ENCODE measurements around the gene GLIPR1L2.
"Not testable (repeated sequence)": the region's sequence is repeated elsewhere in the genome, so short reads cannot be mapped to it uniquely, and the experiment has no call there.

GLIPR1L2 gene

GRCh38 chr12:75390899-75391538, at the start of gene GLIPR1L2:
GLIPR1L2 (plus strand) TSS chr12:75391089; CDS start chr12:75391117, 28 bp downstream.
- DNase-seq = peak; percentile 24

DNA sequence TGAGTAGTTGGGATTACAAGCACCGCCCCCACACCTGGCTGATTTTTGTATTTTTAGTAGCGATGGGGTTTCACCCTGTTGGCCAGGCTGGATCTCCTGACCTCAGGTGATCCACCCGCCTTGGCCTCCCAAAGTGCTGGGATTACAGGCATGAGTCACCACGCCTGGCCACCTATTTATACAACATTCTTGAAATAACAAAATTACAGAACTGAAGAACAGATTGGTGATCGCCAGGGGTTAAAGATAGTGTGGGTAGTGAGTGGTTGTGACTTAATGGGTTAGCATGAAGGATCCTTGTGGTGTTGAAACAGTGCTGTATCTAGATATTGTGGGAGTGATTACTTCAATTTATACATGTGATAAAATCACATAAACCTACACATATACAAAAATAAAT, 49.0 kb upstream of the GLIPR1L2 start:
- DNase-seq = no peak

DNA sequence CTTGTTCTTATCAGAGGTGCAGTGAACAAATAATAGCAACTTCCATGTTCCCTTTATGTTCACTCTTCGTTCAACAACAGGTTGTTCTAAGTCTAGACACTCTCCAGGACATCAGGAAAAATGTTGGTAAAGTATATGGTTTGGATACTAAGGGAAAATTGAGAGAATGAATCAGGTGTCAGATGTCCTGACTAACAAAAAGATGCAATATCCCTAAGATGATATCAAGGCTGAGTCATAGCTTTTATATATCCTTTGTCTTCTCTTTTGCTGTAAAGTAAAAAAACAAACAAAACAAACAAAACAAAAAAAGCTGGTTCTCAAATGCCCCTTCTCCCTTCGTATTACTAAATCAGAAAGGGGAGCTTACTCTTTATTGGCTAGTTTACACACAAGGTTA, 45.4 kb upstream of the GLIPR1L2 start:
- DNase-seq = no peak

- DNase-seq = not testable (repeated sequence)
Measured at GRCh38 chr12:75346215-75346614, 44.7 kb upstream of the GLIPR1L2 start.

GRCh38 chr12:75349946-75350345, 40.9 kb upstream of the GLIPR1L2 start:
- DNase-seq = no peak

DNA sequence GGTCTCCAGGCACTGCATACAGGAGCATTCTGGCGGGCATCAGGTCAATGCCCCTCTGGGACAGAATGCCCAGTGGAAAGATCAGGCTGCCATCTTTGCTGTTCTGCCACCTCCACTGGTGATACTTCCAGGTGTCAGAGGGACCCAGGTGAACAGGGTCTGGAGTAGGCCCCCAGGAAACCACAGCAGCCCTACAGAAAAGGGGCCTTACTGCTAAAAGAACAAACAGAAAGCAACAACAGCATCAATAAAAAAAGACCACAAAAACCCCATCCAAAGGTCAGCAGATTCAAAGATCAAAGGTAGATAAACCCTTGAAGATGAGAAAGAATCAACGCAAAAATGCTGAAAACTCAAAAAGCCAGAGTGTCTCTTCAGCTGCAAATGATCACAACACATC, 40.5 kb upstream of the GLIPR1L2 start:
- DNase-seq = no peak

- no peak for DNase-seq
Measured at GRCh38 chr12:75354011-75354410, 36.9 kb upstream of the GLIPR1L2 start.

DNA sequence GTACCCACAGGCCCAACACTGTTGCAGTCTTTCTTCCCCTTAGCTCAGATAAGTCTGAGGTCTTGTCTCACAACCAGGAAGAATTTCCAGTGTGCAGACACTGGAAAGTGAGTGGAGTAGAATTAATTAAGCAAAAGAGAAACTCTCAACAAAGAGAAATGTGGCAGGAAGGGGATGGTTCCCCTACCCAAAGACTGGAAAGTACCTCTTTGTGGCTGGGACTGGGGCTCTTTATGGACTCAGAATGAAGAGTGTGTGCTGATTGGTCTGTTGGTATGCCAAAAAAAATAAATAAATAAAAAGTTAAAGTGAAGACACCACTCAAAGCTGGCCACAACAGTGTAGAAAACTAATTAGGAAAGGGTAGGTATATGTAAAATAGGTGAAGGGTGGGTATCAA, 30.0 kb upstream of the GLIPR1L2 start:
- DNase-seq = no peak

DNA sequence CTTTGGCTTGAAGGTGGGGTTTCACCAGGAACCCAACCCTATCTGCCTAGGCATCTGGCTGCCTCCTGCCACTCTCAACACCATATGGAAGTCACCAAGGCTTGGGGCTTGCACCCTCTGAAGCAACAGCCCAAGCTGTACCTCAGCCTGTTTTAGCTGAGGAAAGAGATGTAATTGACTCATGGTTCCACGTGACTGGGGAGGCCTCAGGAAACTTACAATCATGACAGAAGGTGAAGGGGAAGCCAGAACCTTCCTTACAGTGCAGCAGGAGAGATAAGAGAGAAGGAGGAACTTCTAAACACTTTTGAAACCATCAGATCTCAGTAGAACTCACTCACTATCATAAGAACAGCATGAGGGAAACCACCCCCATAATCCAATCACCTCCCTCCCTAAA, 29.5 kb upstream of the GLIPR1L2 start:
- DNase-seq = no peak

- no peak for DNase-seq
Measured at GRCh38 chr12:75364919-75365318, 26.0 kb upstream of the GLIPR1L2 start.

DNA sequence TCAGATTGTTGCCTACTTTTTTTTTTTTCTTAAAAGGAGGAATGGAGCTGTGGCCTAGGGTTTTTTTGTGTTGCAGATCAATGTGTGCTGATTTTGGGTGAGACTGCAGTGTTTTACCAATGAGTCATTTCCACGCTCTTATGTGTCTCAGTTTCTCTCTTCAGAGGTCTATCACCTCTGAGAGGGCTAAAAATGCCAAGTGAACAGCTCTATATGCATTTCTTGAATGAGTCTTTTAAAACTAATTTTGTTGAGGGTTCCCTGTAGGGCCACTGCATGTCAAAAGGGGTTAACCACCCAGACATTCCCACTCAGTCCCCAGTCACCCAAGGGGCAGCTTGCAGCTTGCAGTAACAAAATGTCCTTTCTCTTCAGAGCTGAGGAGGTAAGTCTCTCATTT, 24.3 kb upstream of the GLIPR1L2 start:
- DNase-seq = no peak

DNA sequence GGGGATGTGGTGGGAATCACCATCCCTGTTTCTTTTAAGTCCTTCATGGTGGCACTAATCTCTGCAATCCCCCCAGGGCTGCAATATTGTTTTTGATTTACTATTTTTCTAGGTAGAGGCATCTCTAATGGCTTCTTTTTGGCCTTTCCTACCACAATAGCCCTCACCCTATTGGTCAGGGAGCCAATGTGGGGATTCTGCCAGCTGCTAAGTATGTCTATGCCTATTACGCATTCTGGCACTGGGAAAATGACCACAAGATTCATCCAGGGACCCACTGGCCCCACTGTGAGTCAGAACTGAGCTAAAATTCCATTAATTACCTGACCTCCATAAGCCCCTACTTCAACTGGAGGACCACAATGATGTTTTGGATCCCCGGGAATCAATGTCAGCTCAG, 15.9 kb upstream of the GLIPR1L2 start:
- no peak for DNase-seq

DNA sequence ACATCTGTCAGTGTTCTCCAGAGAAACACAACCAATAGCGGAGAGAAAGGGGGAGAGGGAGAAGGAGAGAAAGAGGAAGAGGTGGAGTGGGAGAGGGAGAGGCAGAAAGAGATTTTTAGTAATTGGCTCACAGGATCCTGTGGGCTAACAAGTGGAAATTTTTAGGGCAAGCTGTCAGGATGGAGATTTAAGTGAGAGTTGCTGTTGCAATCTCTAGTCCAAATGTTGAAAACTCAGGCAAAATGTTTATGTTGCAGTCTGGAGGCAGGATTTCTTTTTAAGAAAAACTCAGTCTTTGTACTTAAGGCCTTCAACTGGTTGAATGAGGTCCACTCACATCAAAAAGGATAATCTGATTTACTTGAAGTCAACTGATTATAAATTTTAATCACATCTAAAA, 12.5 kb upstream of the GLIPR1L2 start:
- DNase-seq = no peak

- DNase-seq = no peak
Measured at GRCh38 chr12:75389061-75389460, 1.8 kb upstream of the GLIPR1L2 start.

DNA sequence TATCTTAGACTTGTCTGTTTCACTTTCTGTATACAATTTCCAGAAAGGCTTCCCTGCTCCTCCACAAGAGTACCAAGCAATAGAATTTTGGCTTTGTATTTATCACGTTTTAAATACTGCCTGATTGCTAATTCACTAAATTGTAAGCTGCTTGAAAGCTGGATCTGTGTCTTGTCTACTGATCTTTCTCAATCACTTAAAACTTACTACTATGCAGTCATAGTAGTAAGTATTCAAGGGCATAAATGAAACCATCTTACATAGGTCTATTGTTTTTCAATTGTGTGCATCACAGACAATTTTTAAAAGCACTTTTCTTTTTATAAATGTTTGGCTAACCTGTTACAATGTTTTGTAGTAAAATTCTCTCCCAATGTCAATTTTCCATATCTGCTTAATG, 1.2 kb upstream of the GLIPR1L2 start:
- DNase-seq = no peak

DNA sequence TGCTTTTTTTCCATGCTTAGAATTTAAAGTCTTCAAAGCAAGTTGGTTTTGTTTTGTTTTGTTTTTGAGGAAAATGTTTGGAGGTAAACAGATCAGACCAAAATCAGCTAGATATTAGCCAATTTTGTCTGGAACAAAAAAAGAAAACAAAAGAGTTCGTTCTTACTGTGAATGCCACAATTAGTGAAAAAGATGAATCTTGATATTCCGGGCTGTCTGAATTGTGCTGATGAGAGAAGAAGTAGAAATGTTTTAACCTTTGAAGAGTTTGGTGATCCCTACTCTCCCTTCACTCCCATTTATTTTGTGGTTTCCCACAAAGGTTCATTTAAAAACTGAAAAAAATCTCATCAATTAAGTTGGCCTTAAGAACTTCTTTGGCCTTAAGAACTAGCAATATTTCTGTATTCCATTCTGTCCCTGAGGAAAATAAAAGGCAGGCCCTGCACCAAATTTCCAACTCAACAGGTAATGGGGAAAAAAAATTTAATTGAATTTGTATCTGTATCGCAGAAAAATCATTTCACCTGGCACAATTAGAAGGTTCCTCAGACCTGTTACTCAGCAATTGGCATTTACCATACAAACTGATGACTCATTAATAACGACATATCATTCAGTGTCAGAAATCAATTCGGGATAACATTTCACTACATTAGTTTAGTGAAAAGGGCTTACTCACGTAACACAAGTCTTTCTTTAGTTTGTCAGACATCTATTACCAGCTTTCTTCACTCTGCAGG, 562 bp upstream of the GLIPR1L2 start:
- no peak for DNase-seq

DNA sequence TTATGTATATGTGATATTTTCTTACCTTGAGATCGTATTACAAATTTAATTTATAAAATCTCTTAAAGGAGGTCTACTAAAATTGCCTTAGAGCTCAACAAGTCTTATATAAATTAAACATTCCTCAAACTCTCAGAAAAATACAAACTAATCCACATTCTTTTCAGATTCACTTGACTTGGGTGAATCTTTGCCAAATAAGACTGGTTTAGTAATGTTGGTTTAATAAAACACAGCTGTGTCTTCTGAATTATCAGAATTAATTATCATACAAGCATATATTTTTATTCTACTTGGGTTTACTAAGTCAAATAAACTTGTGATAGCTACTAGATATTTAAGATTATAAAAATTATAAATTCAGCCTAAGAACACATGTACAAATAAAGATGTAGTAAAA, 13.3 kb downstream of the GLIPR1L2 start:
- no peak for DNase-seq

DNA sequence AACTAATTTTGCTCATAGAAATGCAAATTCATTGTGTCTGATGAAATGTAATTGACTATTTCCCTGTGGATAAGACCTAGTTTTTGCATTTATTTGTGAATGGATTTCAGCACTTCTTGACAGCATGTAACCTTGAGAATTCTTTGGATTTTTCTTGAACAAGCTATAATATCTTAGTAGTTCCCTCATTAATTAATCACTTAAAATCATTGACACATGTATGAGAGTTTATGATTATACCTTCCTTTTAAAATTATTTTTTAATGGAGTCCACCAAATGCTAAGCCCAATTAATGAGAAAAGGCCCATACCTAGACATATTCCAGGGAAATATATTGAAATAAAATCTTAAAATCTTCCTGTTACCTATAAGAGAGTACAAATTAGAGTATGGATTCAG, 16.8 kb downstream of the GLIPR1L2 start:
- DNase-seq = no peak

- DNase-seq = no peak
Measured at GRCh38 chr12:75409830-75410229, 18.9 kb downstream of the GLIPR1L2 start.

DNA sequence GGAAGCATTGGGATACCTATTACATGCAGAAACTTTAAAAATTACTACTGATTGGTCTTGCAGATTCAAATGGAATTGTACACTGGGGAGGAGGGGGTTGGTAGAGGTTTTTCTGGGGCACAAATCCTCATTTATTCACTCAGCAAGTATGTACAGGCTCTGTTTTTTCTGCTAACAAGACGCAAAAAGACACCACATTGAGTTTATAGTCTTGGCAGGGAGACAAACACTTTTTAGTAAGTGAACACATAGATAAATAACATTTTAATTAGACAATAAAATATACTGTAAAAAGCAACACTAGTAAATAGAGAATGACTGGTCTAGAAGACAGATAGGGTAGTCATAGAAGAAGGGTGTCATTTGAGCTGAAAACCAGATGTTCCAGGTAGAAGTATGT, 23.8 kb downstream of the GLIPR1L2 start:
- DNase-seq = no peak

GRCh38 chr12:75419841-75420240, 29.0 kb downstream of the GLIPR1L2 start:
- DNase-seq = no peak

GRCh38 chr12:75427491-75427890, 36.6 kb downstream of the GLIPR1L2 start:
- DNase-seq = no peak

- DNase-seq = no peak
Measured at GRCh38 chr12:75428767-75429166, 37.9 kb downstream of the GLIPR1L2 start.

DNA sequence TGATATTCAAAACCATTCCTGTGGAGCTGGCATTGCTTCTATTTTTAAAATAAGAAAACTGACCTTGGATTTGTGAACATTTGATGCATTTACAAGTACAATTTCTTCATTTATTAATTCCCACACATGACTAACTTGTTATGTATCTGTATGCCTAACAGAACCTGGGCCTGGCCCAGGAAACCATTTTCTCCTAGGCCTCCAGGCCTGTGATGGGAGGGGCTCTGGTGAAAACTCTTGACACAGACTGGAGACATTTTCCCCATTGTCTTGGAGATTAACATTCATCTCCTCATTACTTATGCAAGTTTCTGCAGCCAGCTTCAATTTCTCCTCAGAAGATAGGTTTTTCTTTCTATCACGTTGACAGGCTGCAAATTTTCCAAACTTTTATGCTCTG, 42.0 kb downstream of the GLIPR1L2 start:
- DNase-seq = no peak

GRCh38 chr12:75437564-75437963, 46.7 kb downstream of the GLIPR1L2 start:
- DNase-seq = no peak
